C4-2B (cell line): ENCODE measurements around the gene ALDH18A1.

Source experiments
- CTCF ChIP-seq: fragments of 450-650 bp; conservative IDR thresholded peaks from 2 replicates; pipeline ENCODE4 v1.5.1; 2017; ENCODE audit warnings: mild to moderate bottlenecking
- ZFX ChIP-seq: fragments of 450-650 bp; IDR thresholded peaks from 2 replicates; pipeline ENCODE4 v1.6.1; 2017

DNA sequence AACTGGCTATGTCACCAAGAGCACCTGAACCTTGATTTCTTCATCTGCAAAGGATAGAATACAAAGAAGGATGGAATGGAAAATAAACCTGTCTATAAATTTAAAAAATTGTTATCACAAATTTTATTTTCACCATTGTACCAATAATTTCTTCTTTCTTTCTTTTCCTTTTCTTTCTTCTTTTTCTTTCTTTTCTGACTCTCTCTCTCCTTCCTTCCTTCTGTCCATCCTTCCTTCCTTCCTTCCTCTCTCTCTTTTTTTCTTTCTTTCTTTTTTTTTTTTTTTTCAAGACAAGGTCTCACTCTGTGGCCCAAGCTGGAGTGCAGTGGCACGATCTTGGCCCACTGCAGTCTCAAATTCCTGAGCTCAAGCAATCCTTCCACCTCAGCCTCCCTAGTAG, 58.7 kb downstream of the ALDH18A1 start:
- TF ChIP-seq CTCF (no peak), ZFX (no peak)
